GM18907 (cell line): Measurements from ENCODE around the gene KLC3.

ENCODE experiments used
- ATAC-seq: cut with Tn5 transposase; IDR thresholded peaks from one replicate; pipeline ENCODE4 v1.9.1; 2021; ENCODE audit warnings: mild to moderate bottlenecking, moderate library complexity; ENCODE audit not compliant: unreplicated experiment

KLC3 gene

DNA sequence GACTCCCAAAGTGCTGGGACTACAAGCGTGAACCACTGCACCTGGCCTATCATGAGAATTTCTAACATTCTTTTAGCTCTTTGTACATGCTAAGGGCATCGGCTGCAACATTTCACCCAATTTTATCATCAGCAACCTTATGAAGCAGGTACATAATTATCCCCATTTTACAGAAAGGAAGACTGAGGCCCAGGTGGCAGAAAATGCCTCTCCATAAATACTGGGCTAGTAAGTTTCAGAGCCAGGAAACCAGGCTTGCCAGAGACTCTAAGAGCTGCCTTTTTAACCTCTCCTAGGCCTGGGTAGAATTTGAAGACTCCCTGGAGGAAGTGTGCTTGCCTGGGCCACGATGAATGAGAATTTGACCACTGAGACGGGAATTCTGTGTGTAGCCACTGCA lies 27.6 kb downstream of the KLC3 start:
- ATAC-seq = no peak

DNA sequence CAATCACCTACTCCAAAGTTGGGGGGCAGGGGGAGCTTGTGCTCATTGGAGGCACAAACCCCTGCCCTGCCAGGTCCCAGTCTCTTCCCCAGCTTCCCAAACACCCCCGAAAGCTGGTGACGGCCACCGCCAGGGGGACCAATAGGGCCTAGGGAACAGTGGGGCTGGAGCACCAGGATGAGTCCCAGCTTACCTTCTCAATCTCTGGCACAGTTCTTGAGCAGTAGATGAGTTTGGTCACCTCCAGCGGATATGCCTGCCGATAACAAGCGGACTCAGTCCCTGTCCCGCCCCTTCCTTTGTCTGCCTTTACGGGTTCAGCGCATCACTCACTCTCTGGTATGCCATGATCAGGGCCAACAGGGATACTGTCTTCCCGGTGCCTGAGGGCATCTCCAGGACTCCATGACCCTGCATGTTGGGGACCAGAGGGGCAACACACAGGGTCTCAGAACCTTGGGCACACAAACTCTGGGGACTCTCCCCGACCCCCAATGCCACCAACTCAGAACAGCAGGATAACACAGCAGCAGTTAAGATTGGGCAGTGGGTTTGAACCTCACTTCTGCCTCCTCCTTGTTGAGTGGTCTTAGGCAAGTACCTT lies 28.3 kb downstream of the KLC3 start:
- ATAC-seq = no peak

DNA sequence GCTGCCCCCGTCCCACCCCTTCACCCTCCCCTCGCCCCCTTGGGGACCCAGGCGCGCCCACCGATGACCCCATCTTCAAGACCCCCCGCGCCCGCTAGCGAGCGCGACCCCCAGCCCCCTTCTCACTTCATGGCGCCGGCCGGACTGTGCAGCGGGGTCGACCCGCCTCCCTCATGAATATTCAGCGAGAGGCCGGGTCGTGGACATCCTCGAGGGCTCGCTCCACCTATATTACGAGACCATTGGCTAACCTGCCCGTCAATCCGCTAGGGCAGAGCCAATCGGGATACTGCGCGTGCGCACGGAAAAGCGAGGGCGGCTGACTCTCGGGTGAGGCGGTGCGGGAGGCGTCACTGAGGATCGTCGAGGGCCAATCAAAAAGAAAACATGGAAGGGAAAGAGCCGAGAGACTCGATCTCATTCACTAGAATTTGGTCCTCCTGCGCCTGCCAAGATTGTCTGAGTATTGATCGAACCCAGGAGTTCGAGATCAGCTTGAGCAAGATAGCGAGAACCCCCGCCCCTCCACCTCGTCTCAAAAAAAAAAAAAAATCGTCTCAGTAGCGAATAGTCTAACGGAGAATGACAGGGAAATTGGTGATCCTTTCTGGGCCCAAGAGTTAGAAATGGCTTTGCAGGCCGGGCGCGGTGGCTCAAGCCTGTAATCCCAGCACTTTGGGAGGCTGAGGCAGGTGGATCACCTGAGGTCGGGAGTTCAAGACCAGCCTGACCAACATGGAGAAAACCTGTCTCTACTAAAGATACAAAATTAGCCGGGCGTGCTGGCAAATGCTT lies 30.1 kb downstream of the KLC3 start, which contains the start of gene ERCC2:
ERCC2 (minus strand) TSS at position 164 of the 795 bp plus-strand sequence; CDS start at position 131, 33 bp downstream.
- ATAC-seq = peak; percentile 94

DNA sequence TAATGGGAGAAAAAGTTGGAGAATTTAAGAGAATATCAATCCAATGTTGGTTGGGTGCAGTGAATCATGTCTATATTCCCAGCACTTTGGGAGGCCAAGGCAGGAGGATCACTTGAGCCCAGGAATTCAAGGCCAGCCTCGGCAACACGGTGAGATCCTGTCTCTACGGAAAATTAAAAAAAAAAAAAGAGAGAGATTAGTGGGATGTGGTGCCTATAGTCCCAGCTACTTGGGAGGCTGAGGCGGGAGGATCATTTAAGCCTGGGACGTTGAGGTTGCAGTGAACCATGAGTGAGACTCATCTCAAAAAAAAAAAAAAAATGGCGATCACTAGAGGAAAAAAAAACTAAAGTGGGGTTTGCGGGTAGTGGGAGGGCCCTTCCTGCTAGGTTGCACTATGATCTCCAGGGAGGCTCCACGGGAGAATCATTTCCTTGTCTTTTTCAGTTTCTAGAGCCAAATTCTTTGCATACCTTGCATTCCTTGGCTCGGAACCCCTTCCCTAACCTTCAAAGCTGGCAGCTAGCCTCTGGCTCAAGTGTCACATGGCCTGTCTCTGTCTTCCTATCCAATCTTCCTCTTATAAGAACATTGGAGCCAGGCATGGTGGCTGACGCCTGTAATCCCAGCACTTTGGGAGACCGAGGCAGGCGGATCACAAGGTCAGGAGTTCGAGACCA lies 35.6 kb downstream of the KLC3 start:
- ATAC-seq = no peak

DNA sequence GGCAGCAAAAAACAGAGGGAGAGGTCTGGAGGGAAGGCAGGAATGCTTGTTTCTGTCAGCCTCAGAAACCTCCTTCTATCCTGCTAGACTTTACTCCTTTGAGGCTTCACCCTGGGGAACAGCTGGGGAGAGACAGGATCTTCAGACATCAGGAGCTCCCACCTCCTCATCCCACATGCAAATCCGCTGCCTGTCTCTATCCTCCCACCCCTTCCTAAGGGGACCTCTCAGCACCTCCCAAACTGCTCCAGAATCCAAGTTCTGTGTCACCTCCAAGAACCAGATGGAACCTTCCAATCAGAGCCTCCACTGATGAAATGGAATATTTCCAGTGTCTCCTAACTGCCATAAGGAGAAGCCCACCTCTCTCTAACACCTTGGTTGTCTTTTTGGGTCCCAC lies 39.6 kb downstream of the KLC3 start:
- ATAC-seq = no peak

DNA sequence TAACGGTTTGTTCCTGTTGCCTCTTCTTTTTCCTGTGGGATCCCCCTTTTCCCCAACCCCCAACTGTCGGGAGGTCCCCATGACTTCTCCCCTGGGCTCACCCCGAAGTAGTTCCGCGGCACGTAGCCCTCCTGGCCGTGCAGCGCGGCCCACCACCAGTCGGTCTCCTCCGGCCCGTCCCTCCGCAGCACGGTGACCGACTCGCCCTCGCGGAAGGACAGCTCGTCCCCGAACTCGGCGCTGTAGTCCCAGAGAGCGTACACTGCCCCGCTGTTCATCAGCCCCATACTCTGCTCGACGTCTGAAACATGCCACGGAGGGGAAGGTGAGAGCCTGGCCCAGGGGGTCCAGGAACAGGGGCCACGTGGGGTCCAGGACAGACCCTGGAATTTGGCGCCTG lies 41.9 kb downstream of the KLC3 start:
- no peak for ATAC-seq

DNA sequence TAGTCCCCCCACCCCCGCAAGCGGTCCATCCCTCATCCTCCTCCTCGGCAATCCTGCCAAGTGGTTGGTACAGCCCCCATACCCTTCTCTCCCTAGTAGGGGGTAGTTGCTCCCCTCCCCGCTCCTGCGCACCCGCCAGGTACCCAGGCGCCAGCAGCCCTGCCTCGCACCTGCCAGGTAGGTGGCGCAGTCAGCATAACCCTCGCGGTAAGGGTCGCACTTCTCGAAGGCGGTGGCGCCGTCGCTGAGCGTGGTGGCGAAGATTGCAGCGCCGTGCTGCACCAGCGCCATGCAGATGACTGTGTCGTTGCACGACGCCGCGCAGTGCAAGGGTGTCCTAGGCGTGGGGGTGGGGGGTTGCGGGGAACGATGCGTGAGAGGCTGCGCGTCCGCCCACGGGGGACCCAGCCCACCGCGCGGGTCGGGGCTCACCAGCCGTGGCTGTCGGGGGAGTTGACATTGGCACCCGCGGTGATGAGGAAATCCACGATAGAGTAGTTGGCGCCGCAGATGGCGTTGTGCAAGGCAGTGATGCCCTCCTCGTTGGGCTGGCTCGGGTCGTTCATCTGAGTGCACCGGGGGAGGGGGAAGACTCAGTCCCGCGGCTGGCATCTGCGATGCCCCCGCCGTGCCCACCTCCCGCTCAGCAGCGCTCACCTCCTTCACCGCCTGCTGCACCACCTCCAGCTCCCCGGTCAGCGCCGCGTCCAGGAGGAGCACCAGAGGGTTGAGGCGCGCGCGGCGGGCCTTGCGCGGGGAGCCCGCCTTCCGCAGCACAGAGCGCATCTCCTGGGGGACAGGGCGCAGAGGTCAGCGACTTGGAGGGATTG lies 45.1 kb downstream of the KLC3 start:
- ATAC-seq = no peak

DNA sequence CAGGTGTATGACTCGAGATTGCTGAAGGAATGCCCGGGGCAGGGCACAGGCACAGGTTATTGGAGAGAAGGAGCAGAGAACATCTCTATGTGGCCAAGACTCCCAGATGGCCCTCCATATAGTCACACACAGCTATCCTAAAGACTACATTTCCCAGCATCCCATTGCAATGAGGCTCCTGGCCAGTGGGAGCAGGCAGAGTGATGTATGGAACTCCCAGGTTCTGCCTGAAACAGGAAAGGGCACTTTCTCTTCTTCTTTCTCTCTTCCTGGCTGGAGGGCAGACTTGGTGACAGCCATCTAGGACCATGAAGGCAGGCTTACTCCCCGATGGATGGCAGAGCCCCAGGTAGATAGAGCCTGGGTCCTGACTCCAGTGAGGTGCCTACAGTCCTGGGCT lies 50.8 kb downstream of the KLC3 start:
- no peak for ATAC-seq

DNA sequence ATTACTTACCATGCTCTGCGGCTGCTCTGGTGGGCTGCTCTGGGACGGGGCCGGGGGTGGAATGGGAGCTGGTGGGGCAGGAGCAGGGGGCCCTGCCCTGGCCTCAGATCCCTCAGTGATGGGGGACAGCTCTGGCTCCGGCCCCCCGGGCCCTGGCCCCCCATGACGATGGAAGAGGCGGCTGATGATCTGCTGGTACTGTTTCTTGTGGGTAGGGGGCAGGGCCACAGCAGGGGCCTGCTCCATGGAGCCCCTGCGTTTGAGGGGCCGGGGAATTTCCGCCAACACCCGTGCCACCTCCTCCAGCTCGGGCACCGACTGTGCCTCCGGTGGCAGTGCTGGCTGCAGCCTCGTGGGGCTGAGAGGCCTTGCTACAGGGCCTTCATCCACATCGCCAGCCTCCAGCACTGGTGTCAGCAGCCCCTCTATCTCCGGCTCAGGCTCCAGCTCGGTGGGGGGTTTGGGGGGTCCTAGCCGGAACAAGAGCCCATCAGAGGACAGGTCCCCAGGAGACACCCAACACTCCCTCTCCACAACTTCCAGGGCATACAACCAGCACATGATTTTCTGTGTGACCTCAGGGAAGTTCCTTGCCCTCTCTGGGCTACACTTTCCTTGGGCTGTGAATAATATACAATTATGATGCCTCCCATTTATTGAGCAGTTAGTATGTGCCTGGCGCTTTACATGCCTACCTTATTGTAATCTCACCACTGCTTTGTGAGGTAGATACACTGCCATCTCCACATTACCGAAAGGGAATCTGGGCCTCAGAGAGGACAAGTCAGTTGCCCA lies 51.5 kb downstream of the KLC3 start:
- no peak for ATAC-seq

DNA sequence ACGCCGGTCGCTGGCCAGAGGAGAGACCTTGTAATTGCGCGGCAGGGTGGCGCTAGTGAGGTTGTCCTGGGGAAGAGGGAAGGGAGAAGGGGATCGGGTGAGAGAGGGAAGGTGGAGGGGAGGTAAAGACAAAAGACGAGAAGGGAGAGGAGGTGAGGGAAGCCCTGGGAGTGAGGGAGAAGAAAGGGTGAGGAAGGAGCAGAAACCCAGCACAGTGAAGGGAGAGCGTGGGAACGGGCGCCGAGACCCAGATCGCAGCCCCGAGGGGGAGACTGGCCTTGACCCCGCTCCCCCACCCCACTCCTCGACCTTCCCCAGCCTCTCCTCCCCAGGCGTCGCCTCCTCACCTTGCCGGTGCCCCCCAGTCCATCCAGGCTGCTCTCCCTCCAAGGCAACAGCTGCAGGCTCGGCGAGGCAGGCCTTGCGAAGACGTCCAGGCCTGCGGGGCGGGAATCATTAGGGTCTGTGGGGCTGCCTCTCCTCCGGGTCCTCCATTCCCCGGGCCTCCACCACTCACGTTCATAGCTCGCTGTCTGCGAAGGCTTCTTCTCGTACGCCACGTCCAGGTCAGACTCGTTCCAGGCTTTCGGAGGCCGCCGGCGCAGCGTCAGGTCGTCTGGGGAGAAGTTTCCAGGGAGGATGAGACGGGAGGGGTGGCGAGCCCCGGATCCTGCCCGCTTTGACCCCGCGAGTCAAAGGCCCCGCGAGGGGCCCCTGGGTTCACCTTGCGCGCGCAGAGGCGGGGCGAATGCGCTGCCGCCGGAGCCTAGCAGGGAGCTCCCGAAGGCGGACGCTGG lies 55.5 kb downstream of the KLC3 start:
- ATAC-seq = no peak

DNA sequence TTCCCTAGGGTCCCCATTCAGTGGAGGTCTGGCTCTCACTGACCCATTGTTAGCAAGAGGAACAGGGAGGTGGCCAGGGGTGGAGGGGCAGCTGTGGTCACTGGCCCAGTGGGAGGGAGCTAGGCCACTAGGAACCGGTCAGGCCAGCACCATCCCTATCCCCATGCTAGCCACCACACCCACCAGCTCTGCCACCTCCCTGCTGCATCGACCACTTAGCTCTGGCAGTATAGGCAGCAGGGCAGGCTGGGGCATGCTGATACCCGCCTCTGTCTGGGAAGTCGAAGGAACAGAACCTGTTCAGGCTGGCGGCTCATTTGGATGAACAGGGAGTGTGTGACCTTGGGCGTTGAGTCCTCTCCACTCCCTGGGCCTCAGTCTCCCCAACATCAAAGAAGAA lies 59.6 kb downstream of the KLC3 start:
- no peak for ATAC-seq
